HG03378 (cell line): ENCODE results near the gene HOXA1.
"Not testable (repeated sequence)": the region's sequence is repeated elsewhere in the genome, so short reads cannot be mapped to it uniquely, and the experiment has no call there.

Experiments used
- ATAC-seq: cut with Tn5 transposase; IDR thresholded peaks from one replicate; pipeline ENCODE4 v1.9.1; 2021; ENCODE audit warnings: mild to moderate bottlenecking, moderate library complexity; ENCODE audit not compliant: unreplicated experiment

Gene HOXA1

DNA sequence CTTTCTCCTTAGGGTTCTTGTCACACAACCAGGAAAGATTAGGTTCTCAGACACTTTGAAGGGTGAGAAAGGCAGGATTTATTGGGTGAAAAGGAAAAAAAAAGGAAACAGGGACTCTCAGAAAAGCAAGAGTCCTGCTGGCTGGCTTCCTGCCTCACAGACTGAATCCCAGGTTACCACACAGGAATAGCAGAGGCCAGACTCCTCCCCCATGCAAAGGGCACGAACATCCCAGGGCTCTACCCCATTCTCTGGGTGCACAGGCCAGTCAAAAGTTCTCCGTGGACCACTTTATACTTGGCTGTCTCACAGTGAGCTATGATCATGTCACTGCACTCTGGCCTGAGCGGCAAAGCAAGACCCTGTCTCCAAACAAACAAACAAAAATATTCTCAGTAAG, 42.6 kb downstream of the HOXA1 start:
- ATAC-seq: no peak

DNA sequence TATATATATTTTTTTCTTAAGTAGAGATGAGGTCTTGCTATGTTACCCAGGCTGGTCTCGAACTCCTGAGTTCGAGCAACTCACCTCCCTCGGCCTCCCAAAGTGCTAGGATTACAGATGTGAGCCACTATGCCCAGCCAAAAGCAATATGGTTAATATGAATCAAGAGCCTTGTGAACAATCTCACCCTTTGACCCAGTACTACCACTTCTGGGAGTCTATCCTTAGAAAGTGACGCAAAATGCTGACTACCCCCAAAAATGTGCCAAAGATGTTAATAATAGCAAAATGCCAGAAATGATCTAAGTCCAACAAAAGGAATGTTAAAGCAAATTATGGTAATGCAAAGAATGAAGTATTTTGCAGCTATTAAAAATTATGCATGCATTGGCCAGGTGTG, 44.3 kb downstream of the HOXA1 start:
- no peak for ATAC-seq

DNA sequence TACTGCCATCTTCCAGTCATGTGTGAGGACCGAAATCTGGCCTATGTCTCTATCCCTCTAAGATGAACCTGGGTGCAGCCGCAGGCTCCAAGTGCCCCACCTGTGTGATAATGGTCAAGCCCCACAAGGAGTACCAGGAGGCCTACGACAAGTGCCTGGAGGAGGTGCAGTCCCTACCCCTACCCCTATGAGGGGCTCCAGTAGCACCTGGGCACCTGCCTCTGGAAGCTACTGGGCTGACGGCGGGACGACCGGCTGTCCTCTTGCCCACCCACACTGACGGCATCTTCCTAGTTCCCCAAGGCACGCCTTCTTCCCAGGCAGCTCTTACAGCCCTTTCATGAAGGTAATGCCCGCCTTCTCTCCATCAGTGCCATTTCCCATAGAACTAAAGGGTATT, 47.4 kb downstream of the HOXA1 start:
- no peak for ATAC-seq

DNA sequence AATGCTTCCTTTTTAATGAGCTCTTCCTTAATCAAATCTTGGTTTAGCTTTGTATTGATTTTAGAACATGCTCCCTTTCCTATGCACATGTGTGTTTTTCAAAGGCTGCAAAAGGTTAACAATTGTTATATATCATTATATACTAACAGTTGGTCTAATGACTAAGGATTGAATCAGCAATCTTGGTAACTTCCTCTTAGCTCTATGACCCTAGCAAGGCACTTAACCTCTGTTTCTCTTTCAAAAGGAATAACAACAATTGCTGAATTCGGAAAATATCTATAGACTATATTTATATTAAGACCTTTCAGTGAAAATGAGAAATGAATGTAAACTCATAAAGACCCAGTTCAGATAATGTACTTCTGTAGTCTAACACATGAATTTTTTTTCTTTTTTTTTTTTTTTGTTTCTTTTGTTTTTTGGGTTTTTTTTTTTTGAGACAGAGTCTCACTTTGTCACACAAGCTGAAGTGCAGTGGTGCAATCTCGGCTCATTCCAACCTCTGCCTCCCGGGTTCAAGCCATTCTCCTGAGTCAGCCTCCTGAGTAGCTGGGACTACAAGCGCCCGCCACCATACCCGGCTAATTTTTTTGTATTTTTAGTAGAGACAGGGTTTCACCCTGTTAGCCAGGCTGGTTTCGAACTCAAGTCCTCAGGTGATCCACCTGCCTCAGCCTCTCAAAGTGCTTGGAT, 48.8 kb downstream of the HOXA1 start:
- no peak for ATAC-seq

DNA sequence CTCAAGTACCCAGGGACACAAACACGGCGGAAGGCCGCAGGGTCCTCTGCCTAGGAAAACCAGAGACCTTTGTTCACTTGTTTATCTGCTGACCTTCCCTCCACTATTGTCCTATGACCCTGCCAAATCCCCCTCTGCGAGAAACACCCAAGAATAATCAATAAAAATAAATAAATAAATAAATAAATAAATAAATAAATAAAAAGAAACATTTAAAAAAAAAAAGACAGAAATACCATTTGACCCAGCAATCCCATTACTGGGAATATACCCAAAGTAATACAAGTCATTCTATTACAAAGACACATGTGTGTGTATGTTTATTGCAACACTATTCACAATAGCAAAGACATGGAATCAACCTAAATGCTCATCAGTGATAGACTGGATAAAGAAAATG, 49.8 kb downstream of the HOXA1 start:
- not testable (repeated sequence) for ATAC-seq

DNA sequence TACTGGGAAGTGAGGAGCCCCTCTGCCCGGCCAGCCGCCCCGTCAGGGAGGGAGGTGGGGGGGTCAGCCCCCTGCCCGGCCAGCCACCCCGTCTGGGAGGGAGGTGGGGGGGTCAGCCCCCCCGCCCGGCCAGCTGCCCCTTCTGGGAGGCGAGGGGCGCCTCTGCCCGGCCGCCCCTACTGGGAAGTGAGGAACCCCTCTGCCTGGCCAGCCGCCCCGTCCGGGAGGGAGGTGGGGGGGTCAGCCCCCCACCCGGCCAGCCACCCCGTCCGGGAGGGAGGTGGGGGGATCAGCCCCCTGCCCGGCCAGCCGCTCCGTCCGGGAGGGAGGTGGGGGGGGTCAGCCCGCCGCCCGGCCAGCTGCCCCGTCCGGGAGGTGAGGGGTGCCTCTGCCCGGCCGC, 50.7 kb downstream of the HOXA1 start:
- not testable (repeated sequence) for ATAC-seq
